Astrocyte of the spinal cord (primary cell): Measurements from ENCODE around the gene GJA8.

Experiments
- DNase-seq: peaks from one replicate; pipeline ENCODE4 v3.0.0; 2011; ENCODE audit warnings: low read depth, low spot score
- H3K4me3 ChIP-seq: 2 replicates; pipeline ENCODE4 v1.5.1; 2011; ENCODE audit warnings: low read depth, mild to moderate bottlenecking, low read length, moderate library complexity
- in situ Hi-C: cut with HindIII; loops from 2 replicates; pipeline ENCODE4 v1.10.0; 2017; ENCODE audit warnings: low sequenced_read_pairs
- TF ChIP-seq, protein P1 (sequence below): IDR thresholded peaks from 2 replicates; pipeline ENCODE4 v1.5.1; 2012; ENCODE audit warnings: low read depth, mild to moderate bottlenecking, low read length, inconsistent platforms

The GJA8 gene

GRCh38 chr1:147890177-147890790 lies 12.3 kb upstream of the GJA8 start:
- in situ Hi-C loops = no loop called here
- peak; percentile 19 for DNase-seq
- TF ChIP-seq, protein P1, sequence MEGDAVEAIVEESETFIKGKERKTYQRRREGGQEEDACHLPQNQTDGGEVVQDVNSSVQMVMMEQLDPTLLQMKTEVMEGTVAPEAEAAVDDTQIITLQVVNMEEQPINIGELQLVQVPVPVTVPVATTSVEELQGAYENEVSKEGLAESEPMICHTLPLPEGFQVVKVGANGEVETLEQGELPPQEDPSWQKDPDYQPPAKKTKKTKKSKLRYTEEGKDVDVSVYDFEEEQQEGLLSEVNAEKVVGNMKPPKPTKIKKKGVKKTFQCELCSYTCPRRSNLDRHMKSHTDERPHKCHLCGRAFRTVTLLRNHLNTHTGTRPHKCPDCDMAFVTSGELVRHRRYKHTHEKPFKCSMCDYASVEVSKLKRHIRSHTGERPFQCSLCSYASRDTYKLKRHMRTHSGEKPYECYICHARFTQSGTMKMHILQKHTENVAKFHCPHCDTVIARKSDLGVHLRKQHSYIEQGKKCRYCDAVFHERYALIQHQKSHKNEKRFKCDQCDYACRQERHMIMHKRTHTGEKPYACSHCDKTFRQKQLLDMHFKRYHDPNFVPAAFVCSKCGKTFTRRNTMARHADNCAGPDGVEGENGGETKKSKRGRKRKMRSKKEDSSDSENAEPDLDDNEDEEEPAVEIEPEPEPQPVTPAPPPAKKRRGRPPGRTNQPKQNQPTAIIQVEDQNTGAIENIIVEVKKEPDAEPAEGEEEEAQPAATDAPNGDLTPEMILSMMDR = peak; percentile 50
- no peak overlapping the region for H3K4me3 ChIP-seq

DNA sequence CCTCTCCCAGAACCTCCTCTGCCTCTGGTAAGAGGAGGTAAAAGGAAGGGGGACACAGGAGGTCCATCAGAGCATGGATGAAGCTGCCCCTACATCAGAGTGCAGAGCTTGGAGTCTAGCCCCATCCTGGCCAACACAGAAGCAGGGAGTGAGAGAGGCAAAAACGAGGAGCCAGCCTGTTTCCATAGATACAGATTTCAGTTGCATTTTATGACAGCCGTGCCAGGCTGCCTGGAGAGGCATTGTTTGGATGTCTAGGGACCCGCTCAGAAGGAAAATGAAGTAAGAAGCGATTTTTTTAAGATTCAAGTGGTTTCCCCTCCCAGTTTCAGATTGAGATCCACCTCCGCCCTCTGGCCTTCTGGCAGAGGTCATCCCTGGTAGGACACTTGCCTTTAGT lies 11.5 kb upstream of the GJA8 start:
- TF ChIP-seq, protein P1 = no peak
- no peak for DNase-seq
- in situ Hi-C loops = no loop called here
- H3K4me3 ChIP-seq = no peak overlapping the region

DNA sequence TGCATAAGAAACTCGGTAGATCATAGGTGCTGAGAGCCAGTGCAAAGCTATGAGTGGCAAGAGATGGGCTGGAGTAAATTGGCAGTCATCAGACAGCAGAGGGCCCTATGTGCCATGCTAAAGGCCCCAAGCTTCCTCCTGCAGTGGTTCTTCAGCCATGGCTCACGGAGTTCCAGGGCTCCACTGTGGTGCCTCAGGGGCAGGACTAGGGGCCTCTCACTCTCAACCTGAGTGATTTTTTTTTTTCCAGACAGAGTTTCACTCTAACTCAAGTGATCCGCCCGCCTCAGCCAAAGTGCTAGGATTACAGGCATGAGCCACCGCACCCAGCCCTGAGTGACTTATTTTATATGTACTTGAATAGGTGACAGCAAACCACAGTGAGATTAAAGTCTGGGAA lies 10.4 kb upstream of the GJA8 start:
- in situ Hi-C loops = no loop called here
- TF ChIP-seq, protein P1 = no peak
- no peak overlapping the region for H3K4me3 ChIP-seq
- no peak for DNase-seq

- DNase-seq = peak; percentile 63
- no peak overlapping the region for H3K4me3 ChIP-seq
- TF ChIP-seq, protein P1 = peak; percentile 98
- in situ Hi-C loops = no loop called here
These were observed 9.8 kb upstream of the GJA8 start for GRCh38 chr1:147892731-147893214.

GRCh38 chr1:147895123-147895522 lies 7.5 kb upstream of the GJA8 start:
- no peak for DNase-seq
- TF ChIP-seq, protein P1 = no peak
- in situ Hi-C loops = no loop called here
- no peak overlapping the region for H3K4me3 ChIP-seq

- TF ChIP-seq, protein P1 = no peak
- DNase-seq = no peak
- H3K4me3 ChIP-seq = no peak overlapping the region
- in situ Hi-C loops = no loop called here
These were observed 5.4 kb upstream of the GJA8 start for GRCh38 chr1:147897029-147897752.
